Islet precursor cell (in vitro differentiated cells): Measurements from ENCODE around the gene MARCHF11.

Experiments
- DNase-seq: peaks from one replicate; pipeline ENCODE4 v3.0.0-alpha.2; 2018

The MARCHF11 gene

GRCh38 chr5:16128944-16129343 is 50.6 kb downstream of the MARCHF11 start:
- no peak for DNase-seq

DNA sequence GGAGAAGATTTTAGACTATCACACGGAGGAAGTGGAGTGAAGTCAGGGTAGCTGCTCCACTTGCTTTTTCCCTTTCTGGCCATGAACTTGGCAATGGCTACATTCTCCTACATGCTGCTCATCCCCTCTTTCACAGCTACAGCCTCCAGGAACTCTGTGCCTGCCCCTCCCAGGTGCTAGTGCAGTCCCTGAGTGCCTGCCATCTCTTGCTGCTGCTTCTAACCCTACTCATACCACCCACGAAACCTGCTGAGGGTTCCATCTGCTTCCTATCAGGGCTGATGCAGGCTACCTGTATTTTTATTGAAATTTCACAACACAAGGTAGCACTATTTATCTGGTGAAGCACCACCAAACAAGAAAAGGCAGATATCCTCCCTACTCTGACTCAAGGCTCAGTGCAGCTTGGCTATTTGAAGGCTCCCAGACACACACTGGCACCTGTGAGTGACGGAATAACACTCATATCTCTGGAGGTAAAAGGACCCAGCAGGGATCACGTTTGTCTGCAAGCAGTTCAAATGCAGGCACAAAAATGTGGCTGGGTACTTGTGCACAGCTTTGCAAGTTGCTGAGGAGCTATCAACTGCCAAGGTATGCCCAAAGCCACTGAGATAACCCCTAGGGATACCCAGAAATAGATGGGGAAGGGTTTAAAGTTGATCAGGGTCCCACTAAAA is 51.6 kb downstream of the MARCHF11 start:
- DNase-seq = no peak

DNA sequence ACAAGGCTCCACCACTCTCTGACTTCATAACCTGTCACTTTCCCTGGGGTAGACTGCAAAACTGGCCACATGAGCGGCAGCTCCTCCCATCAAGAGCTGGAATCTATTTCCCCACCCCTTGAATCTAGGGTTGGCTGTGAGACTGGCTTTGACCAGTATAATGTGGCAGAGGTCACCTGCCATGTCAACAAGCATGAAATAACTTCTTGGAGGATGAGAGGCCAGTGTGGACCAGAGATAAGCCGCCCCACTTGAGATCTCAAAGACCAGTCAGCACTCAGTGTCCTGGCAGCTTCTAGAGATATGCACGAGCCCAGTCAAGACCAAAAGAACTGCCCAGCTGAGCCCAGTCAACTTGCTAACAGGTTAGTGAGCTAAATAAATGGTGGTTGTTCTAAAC is 59.0 kb downstream of the MARCHF11 start:
- no peak for DNase-seq

DNA sequence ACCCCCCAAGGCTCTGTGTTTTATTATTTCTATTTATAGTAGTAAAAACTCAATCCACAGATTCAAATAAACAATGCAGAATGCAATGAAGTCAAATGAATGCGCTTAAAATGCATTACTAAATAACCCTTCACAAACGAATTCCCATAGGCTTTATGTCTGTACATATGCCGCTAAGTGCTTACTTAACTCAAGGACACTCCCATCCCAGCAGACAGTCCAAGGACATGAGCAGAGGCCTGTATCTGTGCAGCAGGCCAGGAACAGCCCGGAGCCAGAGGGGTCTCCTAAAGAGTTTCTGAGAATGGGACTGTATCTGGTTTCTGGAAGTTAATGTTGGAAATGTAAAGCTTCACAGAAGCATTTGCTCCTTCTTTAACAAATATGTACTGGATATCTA is 59.8 kb downstream of the MARCHF11 start:
- DNase-seq = no peak

DNA sequence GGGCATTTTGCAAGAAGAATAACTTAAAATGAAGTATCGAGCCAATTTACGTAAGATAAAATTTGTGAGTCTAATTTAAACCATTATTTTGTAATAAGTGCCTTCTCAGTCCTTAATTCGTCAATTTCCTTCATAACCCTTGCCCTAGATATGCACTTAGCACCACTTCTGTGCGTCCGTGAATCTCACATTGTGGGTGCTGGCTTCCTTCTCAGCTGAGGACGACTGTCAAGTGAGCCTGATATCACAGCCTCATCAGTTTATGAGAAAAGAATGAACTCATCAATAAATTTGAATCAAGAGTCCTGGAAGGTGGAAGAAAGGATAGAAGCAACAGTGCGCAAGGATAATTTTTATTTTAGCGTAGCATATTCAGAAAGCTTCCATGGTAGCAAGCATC is 64.5 kb downstream of the MARCHF11 start:
- no peak for DNase-seq

DNA sequence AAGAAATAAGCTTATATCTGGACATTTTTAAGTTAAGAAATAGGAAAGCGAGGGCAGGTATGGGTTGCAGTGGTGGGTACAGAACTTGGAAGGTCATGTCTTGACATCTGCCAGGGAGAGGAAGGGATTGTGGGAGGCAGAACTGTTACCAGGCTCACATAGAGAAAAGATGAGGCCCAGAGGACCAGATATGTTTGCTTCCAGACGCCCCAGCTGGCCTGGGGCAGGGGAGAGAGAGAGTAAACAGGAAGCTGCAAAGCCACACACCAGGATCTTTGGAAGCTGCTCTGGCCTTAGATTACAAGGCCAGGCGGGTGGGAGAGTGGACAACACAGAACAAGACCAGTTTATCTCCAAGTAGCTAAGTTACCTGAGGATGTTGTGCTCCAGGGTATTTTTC is 71.2 kb downstream of the MARCHF11 start:
- peak; percentile 55 for DNase-seq

DNA sequence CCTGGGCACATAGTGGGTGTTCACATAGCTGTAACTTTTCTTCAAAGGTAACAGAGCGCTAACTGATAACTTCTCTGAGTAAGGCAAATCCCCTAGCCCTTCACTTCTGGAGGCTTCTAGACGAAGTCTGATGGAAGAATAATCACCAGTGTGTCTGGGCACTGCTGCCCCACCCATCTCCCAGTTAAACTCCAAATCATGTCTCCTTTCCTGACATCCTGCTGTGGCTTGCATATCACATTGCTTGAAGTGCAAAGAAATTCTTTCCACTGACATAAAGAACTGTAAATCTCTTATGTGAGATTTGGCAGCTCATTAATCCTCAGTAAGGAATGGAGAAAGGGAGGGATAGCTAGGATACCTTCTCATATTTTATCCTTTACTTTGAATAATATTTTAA is 74.6 kb downstream of the MARCHF11 start:
- no peak for DNase-seq

- DNase-seq = no peak
Observed at GRCh38 chr5:16095612-16096011, 84.0 kb downstream of the MARCHF11 start.

- no peak for DNase-seq
Observed at GRCh38 chr5:16090270-16090669, 89.3 kb downstream of the MARCHF11 start.

GRCh38 chr5:16082982-16083381 is 96.6 kb downstream of the MARCHF11 start:
- no peak for DNase-seq

DNA sequence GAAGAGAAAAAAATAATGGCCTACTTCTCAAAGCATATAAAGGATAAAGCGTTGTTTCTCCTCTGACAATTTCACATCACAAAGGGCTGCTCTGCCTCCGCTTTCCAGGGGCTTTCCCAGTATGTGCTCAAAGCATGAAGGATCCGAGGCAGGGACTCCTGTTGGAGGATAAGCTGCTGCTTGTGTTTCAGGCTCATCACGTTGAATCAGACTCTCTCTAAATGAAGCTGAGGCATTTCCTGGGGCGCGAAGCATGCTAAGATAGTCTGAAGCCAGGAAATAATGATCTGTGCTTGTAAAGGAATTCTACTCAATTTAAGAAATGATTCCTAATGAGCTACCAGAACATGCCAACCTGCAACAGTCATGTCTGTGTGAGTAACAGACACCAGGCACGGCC is 97.5 kb downstream of the MARCHF11 start:
- DNase-seq = no peak

DNA sequence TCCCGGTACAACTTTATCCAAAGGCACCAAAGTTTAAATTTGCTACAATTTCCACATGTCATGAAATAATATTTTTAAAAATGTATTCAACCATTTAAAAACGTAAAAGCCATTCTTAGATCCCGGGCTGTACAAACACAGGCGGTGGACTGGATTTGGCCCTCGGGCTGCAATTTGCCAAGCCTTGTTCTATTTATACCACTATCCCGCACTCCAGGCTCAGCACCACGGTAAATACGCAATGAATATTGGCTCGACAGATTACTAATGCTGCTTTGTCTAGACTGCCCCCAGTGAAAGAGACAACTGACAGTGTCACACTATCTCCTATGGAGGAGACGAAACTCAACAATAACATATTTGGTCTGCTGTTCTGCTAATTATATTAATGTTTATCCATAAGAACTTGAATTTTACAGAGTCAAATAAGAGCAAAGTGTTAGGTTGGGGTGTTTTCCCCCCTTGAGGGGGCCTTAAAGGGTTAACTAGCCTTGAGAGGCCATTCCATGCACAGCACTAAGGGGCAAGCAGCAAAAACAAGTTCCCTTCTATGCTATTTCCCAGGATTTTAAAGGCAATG is 98.1 kb downstream of the MARCHF11 start:
- DNase-seq = no peak

- no peak for DNase-seq
Observed at GRCh38 chr5:16076657-16077056, 102.9 kb downstream of the MARCHF11 start.

DNA sequence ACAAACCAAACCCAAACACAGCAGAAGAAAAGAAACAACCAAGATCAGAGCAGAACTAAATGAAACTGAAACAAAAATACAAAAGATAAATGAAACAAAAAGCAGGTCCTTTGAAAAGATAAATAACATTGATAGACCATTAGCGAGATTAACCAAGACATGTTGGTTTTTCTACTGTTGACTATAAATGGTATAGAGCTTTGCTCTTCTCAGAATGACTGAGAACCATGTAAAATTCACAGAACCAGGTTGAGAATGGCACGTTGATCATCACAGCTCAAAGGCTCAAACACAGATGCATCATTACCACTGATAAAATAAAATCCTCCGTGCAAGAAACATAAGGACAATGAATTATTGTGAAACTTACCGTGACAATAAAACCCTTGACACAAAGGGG is 105.2 kb downstream of the MARCHF11 start:
- no peak for DNase-seq

- DNase-seq = no peak
Observed at GRCh38 chr5:16072616-16073015, 107.0 kb downstream of the MARCHF11 start.

DNA sequence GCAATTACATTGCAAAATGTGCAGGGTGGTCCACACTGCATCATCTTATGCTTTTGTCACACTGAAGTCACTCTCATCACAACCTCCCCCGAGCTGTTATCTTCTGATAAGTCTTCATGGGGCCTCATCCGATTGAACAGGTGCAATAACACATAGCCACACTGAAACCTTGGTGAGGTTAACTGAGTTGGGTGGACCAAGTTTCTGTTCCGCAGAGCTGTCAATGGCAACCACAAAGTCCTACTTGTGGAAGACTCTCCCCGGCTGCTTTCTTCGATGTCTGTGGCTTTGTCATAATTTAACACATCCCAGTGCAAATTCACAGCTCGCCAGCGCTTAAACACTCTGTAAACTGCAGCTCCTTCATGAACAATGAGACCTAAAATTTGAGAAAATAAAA is 112.2 kb downstream of the MARCHF11 start:
- DNase-seq = no peak

GRCh38 chr5:16066810-16067209 is 112.8 kb downstream of the MARCHF11 start:
- no peak for DNase-seq

- DNase-seq = no peak
Observed at GRCh38 chr5:16066320-16066719, 113.3 kb downstream of the MARCHF11 start.

- DNase-seq = no peak
Observed at GRCh38 chr5:16065831-16066230, 113.8 kb downstream of the MARCHF11 start.

- no peak for DNase-seq
Observed at GRCh38 chr5:16064135-16064893, 115.3 kb downstream of the MARCHF11 start.

- DNase-seq = no peak
Observed at GRCh38 chr5:16061163-16061562, 118.4 kb downstream of the MARCHF11 start.

GRCh38 chr5:16057277-16057676 is 122.3 kb downstream of the MARCHF11 start:
- no peak for DNase-seq

DNA sequence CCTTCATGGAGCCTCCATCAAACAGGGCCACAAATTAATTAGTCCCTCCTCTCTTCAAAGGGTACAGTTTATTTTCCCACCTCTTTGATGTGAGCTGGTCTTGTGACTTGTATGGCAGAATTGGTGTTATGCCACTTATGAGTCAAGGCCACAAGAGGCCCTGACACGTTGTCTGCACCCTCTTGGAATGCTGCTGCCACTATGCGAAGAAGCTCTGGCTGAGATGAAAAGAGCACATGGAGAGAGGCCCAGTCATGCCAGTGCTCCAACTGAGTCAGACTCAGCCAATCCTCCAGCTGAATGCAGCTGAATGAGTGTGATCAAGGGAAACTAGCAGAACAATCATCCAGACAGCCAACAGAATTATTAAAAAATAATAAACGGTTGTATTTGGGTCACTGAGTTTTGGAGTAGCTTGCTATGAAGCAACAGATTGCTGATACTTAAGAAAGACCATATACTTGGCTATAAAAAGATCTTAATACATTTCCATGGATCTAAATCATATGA is 128.3 kb downstream of the MARCHF11 start:
- DNase-seq = no peak

DNA sequence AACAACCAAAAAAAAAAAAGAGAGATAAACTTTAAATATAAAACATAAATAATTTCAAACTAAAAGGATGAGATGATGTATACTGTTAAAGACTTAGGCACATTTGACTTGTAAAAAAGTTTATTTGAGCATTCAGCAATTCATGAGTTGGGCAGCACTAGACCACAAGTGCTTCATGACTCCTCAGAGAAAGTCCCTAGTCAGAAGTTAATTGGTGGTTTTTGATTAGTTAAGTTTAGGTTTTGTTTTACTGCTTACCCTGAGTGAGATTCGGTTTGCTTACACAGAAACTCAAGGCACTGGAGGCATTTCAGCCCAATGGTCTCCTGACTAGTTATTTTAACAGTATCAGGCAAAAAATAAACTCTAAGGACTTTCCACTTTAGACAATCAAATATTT is 129.2 kb downstream of the MARCHF11 start:
- no peak for DNase-seq
